A673 (cell line): ENCODE data around the gene DIPK1B. TPM values are rescaled to one million over a fixed set of nuclear protein-coding genes. Genes with fewer than 3 reads are reported as not detected.

Experiments
- BruUV-seq: library from RNA; stranded (reverse); fragments of 400-500 nt; replicated peaks from 2 replicates; lab custom pipeline; 2021; lab: Mats Ljungman, UMichigan
- CTCF ChIA-PET: fragments of 300-600 bp; sonication (Branson Sonifier 250); formaldehyde crosslinking; loops from one replicate; lab custom pipeline; 2022; ENCODE audit warnings: antibody characterized with exemption; lab: Charles Lee
- POLR2A ChIA-PET: fragments of 300-600 bp; sonication (Branson Sonifier 250); formaldehyde crosslinking; loops from one replicate; lab custom pipeline; 2022; ENCODE audit warnings: antibody characterized with exemption; ENCODE audit not compliant: low non-redundant PET; lab: Charles Lee
- DNase-seq: peaks from one replicate; pipeline ENCODE4 v3.0.0-alpha.2; 2015; ENCODE audit warnings: low spot score
- H3K27ac ChIP-seq: fragments of 200-600 bp; sonication (generic); 2 replicates; pipeline ENCODE4 v1.5.1; 2016; ENCODE audit warnings: mixed run types, low read depth, mild to moderate bottlenecking, mixed read lengths, antibody characterized with exemption, low read length; ENCODE audit not compliant: poor library complexity, severe bottlenecking
- H3K27me3 ChIP-seq: fragments of 200-600 bp; sonication (generic); replicated peaks from 2 replicates; pipeline ENCODE4 v1.6.1; 2017; ENCODE audit warnings: mixed run types, low read depth, mild to moderate bottlenecking, mixed read lengths, antibody characterized with exemption, low read length; ENCODE audit not compliant: insufficient read depth, poor library complexity
- H3K36me3 ChIP-seq: fragments of 200-600 bp; sonication (generic); 2 replicates; pipeline ENCODE4 v1.6.1; 2016; ENCODE audit warnings: mixed run types, mild to moderate bottlenecking, mixed read lengths, antibody characterized with exemption, low read length; ENCODE audit not compliant: insufficient read depth, poor library complexity, severe bottlenecking
- H3K4me1 ChIP-seq: fragments of 200-600 bp; sonication (generic); 2 replicates; pipeline ENCODE4 v1.6.1; 2017; ENCODE audit warnings: mixed run types, mild to moderate bottlenecking, mixed read lengths, antibody characterized with exemption, low read length; ENCODE audit not compliant: insufficient read depth, poor library complexity, severe bottlenecking
- H3K4me3 ChIP-seq: fragments of 200-600 bp; sonication (generic); 2 replicates; pipeline ENCODE4 v1.5.1; 2016; ENCODE audit warnings: low read depth, mixed run types, mild to moderate bottlenecking, mixed read lengths, low read length; ENCODE audit not compliant: poor library complexity, severe bottlenecking
- H3K9me3 ChIP-seq: fragments of 200-600 bp; sonication (generic); 2 replicates; pipeline ENCODE4 v1.6.1; 2016; ENCODE audit warnings: mixed run types, low read depth, mild to moderate bottlenecking, mixed read lengths, antibody characterized with exemption, low read length; ENCODE audit not compliant: poor library complexity, severe bottlenecking
- CTCF ChIP-seq: fragments of 300-800, 200-600 bp; sonication (generic); conservative IDR thresholded peaks from 2 replicates; pipeline ENCODE4 v1.5.1; 2017; ENCODE audit warnings: low read depth, mild to moderate bottlenecking, antibody characterized with exemption, low read length, moderate library complexity, mixed read lengths
- EZH2 ChIP-seq: fragments of 200-600 bp; sonication (generic); IDR thresholded peaks from 2 replicates; pipeline ENCODE4 v1.6.1; 2017; ENCODE audit warnings: borderline replicate concordance, low read depth, mild to moderate bottlenecking, mixed read lengths, antibody characterized with exemption, low read length; ENCODE audit not compliant: poor library complexity, severe bottlenecking
- intact Hi-C: fragments of 100-400 bp; cut with micrococcal nuclease; formaldehyde crosslinking; loops from one replicate; pipeline ENCODE4 v1.10.0; 2022; ENCODE audit not compliant: unreplicated experiment
- total RNA-seq: library from RNA; stranded (reverse); gene quantifications from 2 replicates; pipeline ENCODE4 v1.2.3, GENCODE V29; 2021

The DIPK1B gene
- total RNA-seq, 1 experiment from 2014 or later = 26.4 TPM

DNA sequence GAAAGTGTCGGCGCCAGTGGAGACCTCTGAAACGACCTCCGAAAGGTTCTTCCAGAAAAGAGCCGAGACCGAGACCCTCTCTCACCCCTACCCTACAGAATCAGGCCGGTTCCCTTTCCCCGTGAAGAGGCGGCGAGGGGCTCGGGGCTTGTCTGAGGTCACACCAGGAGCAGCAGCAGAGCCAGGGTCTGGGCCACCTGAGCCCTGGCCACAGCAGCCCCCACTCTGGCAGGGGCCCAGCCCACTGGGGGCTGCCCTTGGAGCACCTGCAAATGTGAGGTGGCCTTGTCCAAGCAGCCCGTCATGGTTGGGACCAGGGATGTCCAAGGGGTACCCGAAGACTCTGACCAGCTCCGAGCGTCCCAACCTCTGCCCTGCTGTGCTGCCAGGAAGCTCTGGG, 34.3 kb upstream of the DIPK1B start:
- no peaks in the 10 kb centered on the region for H3K27me3 ChIP-seq
- no peak overlapping the region for H3K27ac ChIP-seq
- CTCF ChIA-PET = no interaction called here
- BruUV-seq = no TSS peak
- no peak for DNase-seq
- TF ChIP-seq CTCF (no peak), EZH2 (no peak)
- no peak overlapping the region for H3K4me3 ChIP-seq
- H3K36me3 ChIP-seq = peaks cover 6% of the 10 kb centered on the region
- intact Hi-C loops = no loop called here
- POLR2A ChIA-PET = no interaction called here
- no peaks in the 10 kb centered on the region for H3K9me3 ChIP-seq
- H3K4me1 ChIP-seq = peaks cover 16% of the 10 kb centered on the region

DNA sequence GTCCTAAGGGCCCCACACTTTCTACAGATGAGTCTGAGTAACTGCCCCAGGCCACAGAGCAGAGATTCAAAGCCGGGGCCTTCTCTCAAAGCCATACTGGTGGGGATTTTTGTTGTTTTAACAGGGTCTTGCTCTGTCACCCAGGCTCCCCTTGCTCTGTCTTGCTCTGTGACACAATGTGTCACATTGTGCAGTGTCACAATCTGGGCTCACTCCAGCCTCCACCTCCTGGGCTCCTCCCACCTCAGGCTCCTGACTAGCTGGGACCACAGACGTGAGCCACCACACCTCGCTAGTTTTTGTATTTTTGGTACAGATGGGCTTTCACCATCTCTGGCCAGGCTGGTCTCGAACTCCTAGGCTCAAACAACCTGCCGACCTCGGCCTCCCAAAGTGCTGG, 33.7 kb upstream of the DIPK1B start:
- H3K4me3 ChIP-seq = no peak overlapping the region
- intact Hi-C loops = no loop called here
- ChIA-PET CTCF (no interaction called here), POLR2A (no interaction called here)
- no peaks in the 10 kb centered on the region for H3K9me3 ChIP-seq
- peak overlapping the region; percentile 70 for H3K27ac ChIP-seq
- no TSS peak for BruUV-seq
- TF ChIP-seq CTCF = no peak
- no peak for TF ChIP-seq EZH2
- DNase-seq = no peak
- peaks cover 5% of the 10 kb centered on the region for H3K36me3 ChIP-seq
- H3K27me3 ChIP-seq = no peaks in the 10 kb centered on the region
- peaks cover 16% of the 10 kb centered on the region for H3K4me1 ChIP-seq

- Histone ChIP-seq H3K36me3 (peaks cover 1% of the 10 kb centered on the region), H3K27me3 (no peaks in the 10 kb centered on the region), H3K4me1 (peaks cover 16% of the 10 kb centered on the region), H3K9me3 (no peaks in the 10 kb centered on the region), H3K27ac (peak overlapping the region; percentile 70), H3K4me3 (no peak overlapping the region)
- ChIA-PET POLR2A (no interaction called here), CTCF (no interaction called here)
- peak; percentile 90 for DNase-seq
- no TSS peak for BruUV-seq
- no peak for TF ChIP-seq CTCF
- no peak for TF ChIP-seq EZH2
- intact Hi-C loops = no loop called here
Measured at GRCh38 chr9:136679431-136679941, 32.9 kb upstream of the DIPK1B start.
